Testis (tissue), 3 donors: ENCODE measurements around the gene HNRNPR. TPM values are rescaled to one million over a fixed set of nuclear protein-coding genes. Genes with fewer than 3 reads are reported as not detected.
A peak's percentile ranks its signal among the peaks of the same experiment; 100 is the strongest.
"Not testable (repeated sequence)": the region's sequence is repeated elsewhere in the genome, so short reads cannot be mapped to it uniquely, and the experiment has no call there.

ENCODE experiments used
- DNase-seq: peaks from one replicate; pipeline ENCODE4 v3.0.0-alpha.2; 2019
- H3K27ac ChIP-seq, 2 donors: fragments of 200-600 bp; sonication (generic); one replicate each; pipeline ENCODE4 v1.5.1; 2019
- H3K27me3 ChIP-seq: fragments of 200-600 bp; sonication (generic); one replicate; pipeline ENCODE4 v1.5.1; 2019
- H3K36me3 ChIP-seq: fragments of 200-600 bp; sonication (generic); one replicate; pipeline ENCODE4 v1.5.1; 2017; ENCODE audit warnings: low read depth; ENCODE audit errors: missing control alignments
- H3K4me1 ChIP-seq: fragments of 200-600 bp; sonication (generic); one replicate; pipeline ENCODE4 v1.5.1; 2019
- H3K4me3 ChIP-seq, 2 donors: fragments of 200-600 bp; sonication (generic); one replicate each; pipeline ENCODE4 v1.5.1; 2017 to 2019
- H3K9me3 ChIP-seq: fragments of 200-600 bp; sonication (generic); one replicate; pipeline ENCODE4 v1.5.1; 2017
- POLR2A ChIP-seq: fragments of 450-650 bp; IDR thresholded peaks from one replicate; pipeline ENCODE4 v1.6.1; 2017; ENCODE audit warnings: antibody characterized with exemption, mild to moderate bottlenecking, moderate library complexity
- WGBS, 2 donors: methylation state at CpG; one replicate each; pipeline ENCODE4 v1.1.5; 2018; 5-methylcytosine and 5-hydroxymethylcytosine counted together
- intact Hi-C: fragments of 100-400 bp; cut with DNase I; formaldehyde crosslinking; loops from one replicate; pipeline ENCODE4 v1.15.1; 2023; ENCODE audit warnings: low total_unique reads
- polyA plus RNA-seq: library from polyadenylated mRNA; stranded (reverse); fragments of 350-450 nt; fragmentation: Illumina TruSeq; extraction: RNeasy Lipid Tissue Mini Kit (QIAGEN cat#74804); gene quantifications from one replicate; pipeline ENCODE4 v1.2.3, GENCODE V29; 2014; ENCODE audit warnings: low read depth, low replicate concordance; ENCODE audit not compliant: insufficient read depth
- total RNA-seq, 2 donors: library from RNA; depleted of rRNA; stranded (reverse); fragments of >200 nt; gene quantifications; one replicate each; pipeline ENCODE4 v1.2.3, GENCODE V29; 2016
- TF ChIP-seq, protein P1 (sequence below), 3 experiments: fragments of 450-650 bp in 2 of 3; fragments of 200-600 bp in 1 of 3; sonication (generic) in 1 of 3; IDR thresholded peaks; one replicate each; pipeline ENCODE4 v1.5.1; 2016 to 2019; ENCODE audit warnings: antibody characterized with exemption in 3 of 3, mild to moderate bottlenecking in 2 of 3, moderate library complexity in 1 of 3

The HNRNPR gene
- total and polyA plus RNA-seq, 3 donors from 2014 or later, result 89.6 to 95.8 (median 93.8) TPM

DNA sequence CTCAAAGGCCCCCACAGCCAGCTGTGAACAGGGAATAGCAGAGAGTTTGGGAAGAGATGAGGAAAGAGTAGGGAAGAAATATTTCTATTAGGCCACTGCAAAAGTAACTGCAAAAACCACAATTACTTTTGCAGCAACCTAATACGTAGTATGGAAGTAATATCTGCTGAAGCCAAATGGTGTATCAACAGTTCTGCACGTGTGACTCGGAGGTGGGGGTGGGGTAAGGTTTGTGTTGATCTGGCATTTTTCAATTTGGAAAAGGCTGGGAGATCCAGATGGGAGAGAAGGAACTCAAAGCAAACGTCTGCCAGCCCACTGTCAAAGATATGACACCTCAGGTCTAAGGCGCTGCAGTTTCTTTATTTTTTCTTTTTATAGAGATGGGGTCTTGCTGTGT lies 36.6 kb upstream of the HNRNPR start:
- no peaks in the 10 kb centered on the region for H3K27me3 ChIP-seq
- peaks cover 20% of the 10 kb centered on the region for H3K4me1 ChIP-seq
- no peaks in the 10 kb centered on the region for H3K36me3 ChIP-seq
- TF ChIP-seq POLR2A, result no peak
- TF ChIP-seq, protein P1, sequence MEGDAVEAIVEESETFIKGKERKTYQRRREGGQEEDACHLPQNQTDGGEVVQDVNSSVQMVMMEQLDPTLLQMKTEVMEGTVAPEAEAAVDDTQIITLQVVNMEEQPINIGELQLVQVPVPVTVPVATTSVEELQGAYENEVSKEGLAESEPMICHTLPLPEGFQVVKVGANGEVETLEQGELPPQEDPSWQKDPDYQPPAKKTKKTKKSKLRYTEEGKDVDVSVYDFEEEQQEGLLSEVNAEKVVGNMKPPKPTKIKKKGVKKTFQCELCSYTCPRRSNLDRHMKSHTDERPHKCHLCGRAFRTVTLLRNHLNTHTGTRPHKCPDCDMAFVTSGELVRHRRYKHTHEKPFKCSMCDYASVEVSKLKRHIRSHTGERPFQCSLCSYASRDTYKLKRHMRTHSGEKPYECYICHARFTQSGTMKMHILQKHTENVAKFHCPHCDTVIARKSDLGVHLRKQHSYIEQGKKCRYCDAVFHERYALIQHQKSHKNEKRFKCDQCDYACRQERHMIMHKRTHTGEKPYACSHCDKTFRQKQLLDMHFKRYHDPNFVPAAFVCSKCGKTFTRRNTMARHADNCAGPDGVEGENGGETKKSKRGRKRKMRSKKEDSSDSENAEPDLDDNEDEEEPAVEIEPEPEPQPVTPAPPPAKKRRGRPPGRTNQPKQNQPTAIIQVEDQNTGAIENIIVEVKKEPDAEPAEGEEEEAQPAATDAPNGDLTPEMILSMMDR (IDR thresholded peaks at IDR 0.05), result no peak
- intact Hi-C loops, result no loop called here
- no peak overlapping the region for H3K27ac ChIP-seq
- no peak overlapping the region for H3K4me3 ChIP-seq
- no peaks in the 10 kb centered on the region for H3K9me3 ChIP-seq
- DNase-seq, result no peak
- WGBS, 2 donors, result 48 to 51% methylated on average over 5 of the region's 5 CpGs

DNA sequence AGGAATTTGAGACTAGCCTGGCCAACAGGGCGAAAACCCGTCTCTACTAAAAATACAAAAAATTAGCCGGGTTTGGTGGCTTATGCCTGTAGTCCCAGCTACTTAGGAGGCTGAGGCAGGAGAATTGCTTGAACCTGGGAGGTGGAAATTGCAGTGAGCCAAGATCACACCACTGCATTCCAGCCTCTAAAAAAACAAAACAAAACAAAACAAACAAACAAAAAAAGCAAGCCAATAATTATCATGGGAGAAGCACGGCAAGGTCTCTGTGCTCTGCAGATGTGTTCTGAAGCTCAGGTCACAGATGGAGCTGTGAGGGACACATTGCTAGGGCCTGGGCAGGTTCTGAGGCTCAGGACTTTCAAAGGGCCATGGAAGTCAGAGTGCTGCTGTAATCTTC lies 36.2 kb upstream of the HNRNPR start:
- H3K9me3 ChIP-seq, H3K4me3 ChIP-seq, H3K27ac ChIP-seq, H3K27me3 ChIP-seq, H3K36me3 ChIP-seq, DNase-seq, intact Hi-C loops: not testable (repeated sequence)
- WGBS, 2 donors, result 32 to 43% methylated on average over 4 of the region's 4 CpGs
- H3K4me1 ChIP-seq, result peaks cover 20% of the 10 kb centered on the region

DNA sequence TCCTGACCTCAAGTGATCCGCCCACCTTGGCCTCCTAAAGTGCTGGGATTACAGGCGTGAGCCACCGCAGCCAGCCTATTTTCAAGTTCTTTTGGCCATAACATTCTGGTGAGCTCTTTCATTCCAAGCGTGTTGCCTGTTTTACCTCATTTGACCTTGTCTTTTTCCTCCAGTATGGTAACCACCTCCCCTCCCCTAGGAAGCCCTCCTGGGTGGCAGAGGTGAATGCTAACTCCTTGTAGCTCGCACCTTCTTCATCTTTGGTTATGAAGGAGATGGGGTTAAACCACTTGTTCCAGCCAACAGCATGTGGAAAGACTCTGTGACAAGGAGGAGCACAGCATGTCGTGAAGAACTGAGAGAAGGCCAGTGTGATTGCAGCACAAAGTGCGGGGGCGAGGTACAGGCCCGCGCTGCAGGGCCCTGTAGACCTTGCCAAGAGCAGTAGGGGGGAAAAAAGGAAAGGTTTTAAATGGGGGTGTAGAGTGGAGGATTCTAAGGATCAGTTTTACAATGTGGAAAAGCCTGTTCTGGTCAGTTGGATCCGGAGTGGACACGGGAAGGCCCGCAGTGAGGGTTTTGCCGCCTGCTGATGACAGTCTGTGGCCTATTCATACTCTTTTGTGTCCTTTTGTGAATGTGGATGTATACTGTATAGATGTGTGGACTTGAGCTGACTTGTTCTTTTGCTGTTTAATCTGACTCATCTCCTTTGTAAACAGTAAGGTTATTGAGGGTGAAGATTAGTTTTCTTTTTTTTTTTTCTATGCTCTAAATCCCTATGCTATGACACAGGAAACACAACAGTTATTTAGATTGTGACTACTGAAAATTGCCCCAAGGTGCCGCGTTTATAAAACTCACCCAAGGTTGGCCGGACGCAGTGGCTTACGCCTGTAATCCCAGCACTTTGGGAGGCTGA lies 33.1 kb upstream of the HNRNPR start:
- Histone ChIP-seq H3K4me3 (no peak overlapping the region), H3K27ac (peak overlapping the region; percentile 34 to 74), H3K9me3 (no peaks in the 10 kb centered on the region), H3K36me3 (no peaks in the 10 kb centered on the region), H3K4me1 (peaks cover 23% of the 10 kb centered on the region), H3K27me3 (no peaks in the 10 kb centered on the region)
- intact Hi-C loops, result no loop called here
- DNase-seq, result peak; percentile 50
- 51 to 52% methylated on average over 19 of the region's 19 CpGs for WGBS, 2 donors
- TF ChIP-seq, protein P1 (IDR thresholded peaks at IDR 0.05), result no peak
- no peak for TF ChIP-seq POLR2A

DNA sequence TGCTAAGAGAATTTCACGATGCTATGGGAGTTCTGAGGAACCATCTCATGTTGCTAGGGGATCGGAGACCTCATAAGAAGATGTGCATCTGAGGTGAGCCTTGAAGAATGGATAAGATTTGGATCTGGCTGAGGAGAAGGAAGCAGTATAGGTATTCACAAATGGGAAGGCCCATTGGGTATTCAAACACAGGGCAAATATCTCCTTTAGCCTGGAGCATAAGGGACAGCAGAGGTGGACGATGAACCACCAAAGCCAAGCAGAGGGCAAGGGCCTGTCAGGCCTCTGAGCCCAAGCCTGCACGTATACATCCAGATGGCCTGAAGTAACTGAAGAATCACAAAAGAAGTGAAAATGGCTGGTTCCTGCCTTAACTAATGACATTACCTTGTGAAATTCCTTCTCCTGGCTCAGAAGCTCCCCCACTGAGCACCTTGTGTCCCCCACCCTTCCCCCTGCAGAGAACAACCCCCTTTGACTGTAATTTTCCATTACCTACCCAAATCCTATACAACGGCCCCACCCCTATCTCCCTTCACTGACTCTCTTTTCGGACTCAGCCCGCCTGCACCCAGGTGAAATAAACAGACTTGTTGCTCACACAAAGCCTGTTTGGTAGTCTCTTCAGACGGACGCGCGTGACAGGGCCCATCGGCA lies 30.1 kb upstream of the HNRNPR start:
- peaks cover 43% of the 10 kb centered on the region for H3K4me1 ChIP-seq
- H3K27me3 ChIP-seq, H3K36me3 ChIP-seq, H3K9me3 ChIP-seq, H3K27ac ChIP-seq, intact Hi-C loops, DNase-seq, H3K4me3 ChIP-seq: not testable (repeated sequence)
- 89 to 90% methylated on average over 12 of the region's 12 CpGs for WGBS, 2 donors

DNA sequence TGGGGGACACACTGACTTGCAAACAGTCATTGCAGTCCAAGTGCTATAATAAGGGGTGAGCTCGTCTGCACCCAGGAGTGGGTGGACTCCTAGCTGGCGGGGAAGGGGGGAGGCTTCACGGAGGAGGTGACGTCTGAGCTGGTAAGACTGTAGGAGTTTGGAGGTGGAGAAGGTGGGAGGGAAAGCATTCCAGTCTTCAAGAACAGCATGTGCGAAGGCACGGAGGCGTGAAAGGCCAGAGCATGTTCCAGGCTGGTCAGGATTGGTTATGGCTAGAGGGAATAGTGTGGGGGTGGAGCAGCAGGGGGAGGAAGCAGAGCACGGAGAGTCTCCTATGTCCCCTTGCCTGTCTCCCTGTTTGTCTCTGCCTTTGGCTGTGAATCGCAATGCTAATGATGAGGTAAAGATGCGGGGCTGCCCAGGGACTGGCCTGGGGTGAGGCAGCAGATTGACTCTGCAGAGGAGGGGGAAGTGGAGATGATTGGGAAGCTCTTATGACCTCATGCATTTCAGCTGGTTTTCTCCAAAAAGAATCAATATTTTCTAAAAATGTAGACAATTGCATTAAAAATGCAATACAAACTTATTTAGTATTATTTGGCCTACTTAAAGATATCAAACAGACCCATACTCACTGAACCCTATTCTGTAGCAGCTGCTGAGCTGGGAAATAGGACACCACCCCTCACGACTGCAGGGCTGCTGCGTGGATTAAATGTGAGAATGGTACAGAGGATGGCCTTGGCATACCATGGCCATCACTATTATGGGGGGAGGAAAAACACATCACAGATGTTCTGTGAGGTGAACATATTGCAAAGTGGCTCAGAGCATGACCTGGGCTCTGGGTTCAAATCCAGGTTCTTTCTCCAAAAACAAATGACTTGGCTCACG lies 28.1 kb upstream of the HNRNPR start:
- Histone ChIP-seq H3K27me3 (no peaks in the 10 kb centered on the region), H3K27ac (peak overlapping the region; percentile 22 to 99), H3K9me3 (no peaks in the 10 kb centered on the region), H3K4me1 (peaks cover 40% of the 10 kb centered on the region), H3K36me3 (no peaks in the 10 kb centered on the region), H3K4me3 (no peak overlapping the region)
- TF ChIP-seq, protein P1 (IDR thresholded peaks at IDR 0.05), result no peak
- no peak for DNase-seq
- intact Hi-C loops, result no loop called here
- WGBS, 2 donors, result 44 to 49% methylated on average over 13 of the region's 13 CpGs
